H9 (cell line): ENCODE measurements around the gene LIPK. TPM values are rescaled to one million over a fixed set of nuclear protein-coding genes. Genes with fewer than 3 reads are reported as not detected.

ENCODE experiments used
- DNase-seq: peaks from one replicate; pipeline ENCODE4 v3.0.0-alpha.2; 2017
- H2AFZ ChIP-seq: one replicate; pipeline ENCODE4 v1.6.1; 2013; ENCODE audit warnings: mild to moderate bottlenecking, low read length, control low read depth, moderate library complexity
- H2AK5ac ChIP-seq: 2 replicates; pipeline ENCODE4 v1.6.1; 2013; ENCODE audit warnings: low read length, control low read depth, mixed read lengths; ENCODE audit not compliant: insufficient read length
- H2BK120ac ChIP-seq: one replicate; pipeline ENCODE4 v1.6.1; 2013; ENCODE audit warnings: low read depth, mild to moderate bottlenecking, low read length, control low read depth, inconsistent platforms; ENCODE audit not compliant: poor library complexity, severe bottlenecking
- H2BK12ac ChIP-seq: 2 replicates; pipeline ENCODE4 v1.6.1; 2013; ENCODE audit warnings: low read length, control low read depth, mixed read lengths, low read depth; ENCODE audit not compliant: insufficient read length
- H2BK15ac ChIP-seq: 2 replicates; pipeline ENCODE4 v1.6.1; 2013; ENCODE audit warnings: low read depth, low read length, control low read depth
- H2BK20ac ChIP-seq: one replicate; pipeline ENCODE4 v1.6.1; 2013; ENCODE audit warnings: low read depth, mild to moderate bottlenecking, low read length, control low read depth, inconsistent platforms; ENCODE audit not compliant: poor library complexity, severe bottlenecking
- H2BK5ac ChIP-seq: 2 replicates; pipeline ENCODE4 v1.6.1; 2013; ENCODE audit warnings: low read length, control low read depth, mixed read lengths; ENCODE audit not compliant: insufficient read length
- H3K14ac ChIP-seq: 2 replicates; pipeline ENCODE4 v1.6.1; 2013; ENCODE audit warnings: low read length, control low read depth; ENCODE audit not compliant: insufficient read depth
- H3K18ac ChIP-seq: 2 replicates; pipeline ENCODE4 v1.6.1; 2013; ENCODE audit warnings: low read depth, mild to moderate bottlenecking, mixed read lengths, low read length, control low read depth; ENCODE audit not compliant: insufficient read length
- H3K23ac ChIP-seq: 2 replicates; pipeline ENCODE4 v1.6.1; 2013; ENCODE audit warnings: low read length, control low read depth, mixed read lengths, low read depth; ENCODE audit not compliant: insufficient read length
- H3K23me2 ChIP-seq: 2 replicates; pipeline ENCODE4 v1.6.1; 2013; ENCODE audit warnings: low read depth, mild to moderate bottlenecking, mixed read lengths, low read length, control low read depth; ENCODE audit not compliant: insufficient read length, poor library complexity, severe bottlenecking
- H3K27ac ChIP-seq: 2 replicates; pipeline ENCODE4 v1.5.1; 2013; ENCODE audit warnings: low read length, control low read depth, mixed read lengths, low read depth; ENCODE audit not compliant: insufficient read length
- H3K27me3 ChIP-seq: 2 replicates; pipeline ENCODE4 v1.6.1; 2013; ENCODE audit warnings: low read length, control low read depth, inconsistent platforms; ENCODE audit not compliant: insufficient read depth
- H3K4ac ChIP-seq: 2 replicates; pipeline ENCODE4 v1.6.1; 2013; ENCODE audit warnings: low read depth, mild to moderate bottlenecking, control low read depth, inconsistent platforms, low read length, moderate library complexity
- H3K4me1 ChIP-seq: 2 replicates; pipeline ENCODE4 v1.6.1; 2013; ENCODE audit warnings: low read length, control low read depth, inconsistent platforms; ENCODE audit not compliant: insufficient read depth
- H3K4me2 ChIP-seq: 2 replicates; pipeline ENCODE4 v1.6.1; 2013; ENCODE audit warnings: low read length, control low read depth, mixed read lengths; ENCODE audit not compliant: insufficient read length, insufficient read depth
- H3K56ac ChIP-seq: 2 replicates; pipeline ENCODE4 v1.6.1; 2013; ENCODE audit warnings: low read depth, mild to moderate bottlenecking, mixed read lengths, low read length, control low read depth; ENCODE audit not compliant: insufficient read length
- H3K79me1 ChIP-seq: 2 replicates; pipeline ENCODE4 v1.6.1; 2013; ENCODE audit warnings: low read depth, mild to moderate bottlenecking, moderate library complexity, low read length, control low read depth, inconsistent platforms; ENCODE audit not compliant: insufficient read depth, poor library complexity, severe bottlenecking
- H3K79me2 ChIP-seq: 2 replicates; pipeline ENCODE4 v1.6.1; 2013; ENCODE audit warnings: low read length, control low read depth, inconsistent platforms; ENCODE audit not compliant: insufficient read depth
- H3K9ac ChIP-seq: 2 replicates; pipeline ENCODE4 v1.6.1; 2013; ENCODE audit warnings: low read length, control low read depth, mixed read lengths; ENCODE audit not compliant: insufficient read length; ENCODE audit errors: extremely low read depth
- H3K9me3 ChIP-seq: one replicate; pipeline ENCODE4 v1.6.1; 2013; ENCODE audit warnings: low read depth, low read length, inconsistent platforms; ENCODE audit not compliant: control insufficient read depth
- H3T11ph ChIP-seq: one replicate; pipeline ENCODE4 v1.6.1; 2013; ENCODE audit warnings: mild to moderate bottlenecking, low read length, control low read depth, inconsistent platforms
- H4K20me1 ChIP-seq: one replicate; pipeline ENCODE4 v1.6.1; 2013; ENCODE audit not compliant: control insufficient read depth, insufficient read length, insufficient read depth
- H4K5ac ChIP-seq: 2 replicates; pipeline ENCODE4 v1.6.1; 2013; ENCODE audit warnings: low read depth, mild to moderate bottlenecking, mixed read lengths, low read length, control low read depth; ENCODE audit not compliant: insufficient read length
- H4K8ac ChIP-seq: replicated peaks from 2 replicates; pipeline ENCODE4 v1.6.1; 2013; ENCODE audit warnings: low read length, control low read depth, mixed read lengths, low read depth; ENCODE audit not compliant: insufficient read length
- H4K91ac ChIP-seq: 2 replicates; pipeline ENCODE4 v1.6.1; 2013; ENCODE audit warnings: low read depth, mild to moderate bottlenecking, moderate library complexity, mixed read lengths, low read length, control low read depth; ENCODE audit not compliant: insufficient read length
- H3K27ac Mint-ChIP-seq, 3 experiments: 2 replicates in 2 of 3; 3 replicates in 1 of 3; pipeline ENCODE4 v1.8.0; 2020 to 2021; ENCODE audit warnings: mixed read lengths in 3 of 3, mild to moderate bottlenecking in 1 of 3, moderate library complexity in 1 of 3
- H3K27me3 Mint-ChIP-seq: 2 replicates; pipeline ENCODE4 v1.8.0; 2021; ENCODE audit warnings: low read depth, mild to moderate bottlenecking, moderate library complexity, mixed read lengths
- H3K36me3 Mint-ChIP-seq, 3 experiments: 2 replicates in 2 of 3; 3 replicates in 1 of 3; pipeline ENCODE4 v1.8.0; 2020 to 2021; ENCODE audit warnings: low read depth in 3 of 3, mixed read lengths in 3 of 3; ENCODE audit not compliant: insufficient read depth in 1 of 3
- H3K4me1 Mint-ChIP-seq, 2 experiments: 2 replicates each; pipeline ENCODE4 v1.8.0; 2020; ENCODE audit warnings: mixed read lengths in 2 of 2
- H3K4me3 Mint-ChIP-seq, 2 experiments: 2 replicates in 1 of 2; 3 replicates in 1 of 2; pipeline ENCODE4 v1.8.0; 2020 to 2021; ENCODE audit warnings: mild to moderate bottlenecking in 2 of 2, mixed read lengths in 2 of 2, moderate library complexity in 1 of 2
- H3K9me3 Mint-ChIP-seq, 2 experiments: 2 replicates in 1 of 2; 3 replicates in 1 of 2; pipeline ENCODE4 v1.8.0; 2020; ENCODE audit warnings: mild to moderate bottlenecking in 2 of 2, mixed read lengths in 2 of 2, moderate library complexity in 1 of 2
- CTCF ChIP-seq: fragments of 200-600 bp; sonication (generic); conservative IDR thresholded peaks from 3 replicates; pipeline ENCODE4 v1.8.0; 2021; ENCODE audit warnings: antibody characterized with exemption, mild to moderate bottlenecking
- WGBS: extraction: QIAGEN DNeasy Blood & Tissue Kit; methylation state at CpG from one replicate; pipeline ENCODE4 v1.1.7; 2013; ENCODE audit warnings: missing lambda C conversion rate, low lambda C conversion rate, mixed read lengths; ENCODE audit not compliant: insufficient read length; ENCODE audit errors: extremely low coverage; 5-methylcytosine and 5-hydroxymethylcytosine counted together
- total RNA-seq: library from RNA; stranded (reverse); gene quantifications from 2 replicates; pipeline ENCODE4 v1.2.1, GENCODE V29; 2021

The LIPK gene
- total RNA-seq, 1 experiment from 2014 or later, result not detected

- DNase-seq, result peak; percentile 56
- H3K14ac ChIP-seq, result no peak overlapping the region
- TF ChIP-seq CTCF, result peak; percentile 81
Measured at GRCh38 chr10:88791924-88792323, 85.9 kb downstream of the LIPK start.

More at GRCh38 chr10:88791924-88792323, 85.9 kb downstream of the LIPK start:
- Mint-ChIP-seq H3K4me3 (no peak overlapping the region), H3K27me3 (no peaks in the 10 kb centered on the region), H3K9me3 (no peaks in the 10 kb centered on the region; a peak in 1 of 5 replicates), H3K4me1 (peaks cover 3 to 9% of the 10 kb centered on the region in 2 experiments; a peak in 3 of 4 replicates), H3K27ac (0 out of 7 replicates have a peak overlapping the region, but pooled peaks of 1 of the 3 experiments have one; percentile 18), H3K36me3 (no peaks in the 10 kb centered on the region)
- no peaks in the 10 kb centered on the region for H3K79me2 ChIP-seq
- no peaks in the 10 kb centered on the region for H4K20me1 ChIP-seq
- H2BK20ac ChIP-seq, result no peak overlapping the region
- H2BK15ac ChIP-seq, result no peak overlapping the region
- no peak overlapping the region for H4K8ac ChIP-seq
- H3K79me1 ChIP-seq, result no peaks in the 10 kb centered on the region
- H2BK5ac ChIP-seq, result no peak overlapping the region
- no peak overlapping the region for H3T11ph ChIP-seq
- no peak overlapping the region for H2BK120ac ChIP-seq
- no peak overlapping the region for H3K18ac ChIP-seq
- H3K4me2 ChIP-seq, result no peak overlapping the region
- H3K4me1 ChIP-seq, result no peaks in the 10 kb centered on the region
- H3K23me2 ChIP-seq, result no peaks in the 10 kb centered on the region
- no peaks in the 10 kb centered on the region for H3K9me3 ChIP-seq
- H2AK5ac ChIP-seq, result no peak overlapping the region
- H3K23ac ChIP-seq, result no peak overlapping the region
- H2BK12ac ChIP-seq, result no peak overlapping the region
- no peak overlapping the region for H3K27ac ChIP-seq
- no peaks in the 10 kb centered on the region for H3K27me3 ChIP-seq
- no peak overlapping the region for H4K5ac ChIP-seq
- H3K56ac ChIP-seq, result no peak overlapping the region
- WGBS, result no CpG with 5 or more reads among the region's 2 CpGs
- H4K91ac ChIP-seq, result no peak overlapping the region
- no peak overlapping the region for H2AFZ ChIP-seq
- no peak overlapping the region for H3K4ac ChIP-seq
- H3K9ac ChIP-seq, result no peak overlapping the region
